ENCODE data around the gene C9orf78. TPM values are rescaled to one million over a fixed set of nuclear protein-coding genes. Genes with fewer than 3 reads are reported as not detected.

Gene C9orf78
- total RNA-seq (ENCODE audit: unreplicated experiment), result 46.1 TPM
- long read RNA-seq, transcript C9orf78-201 (9 exons, 1,795 nt), result major isoform, 53 of 62 reads
- long read RNA-seq, partial matches to known transcripts, result 3 of 62 reads
- long read RNA-seq, other reads (novel, unspliced or antisense), result 6 of 62 reads

- Mint-ChIP-seq H3K27me3 (ENCODE audit: unreplicated experiment) (peaks cover 7% of the 10 kb centered on the region), H3K4me3 (ENCODE audit: unreplicated experiment) (peak within 1 kb of the TSS; percentile 99), H3K36me3 (ENCODE audit: unreplicated experiment) (no peaks in the 10 kb centered on the region), H3K9me3 (ENCODE audit: unreplicated experiment) (peaks cover 2% of the 10 kb centered on the region), H3K4me1 (ENCODE audit: low read depth, unreplicated experiment) (peaks cover 25% of the 10 kb centered on the region), H3K27ac (ENCODE audit: unreplicated experiment) (peak within 1 kb of the TSS; percentile 90)
- TF ChIP-seq CTCF (IDR thresholded peaks at IDR 0.05; ENCODE audit: partially characterized antibody, unreplicated experiment), result no peak
- DNase-seq, result peak; percentile 98
Observed at GRCh38 chr9:129835128-129835859, at the start of gene C9orf78, which contains the start of gene USP20. TSS of gene C9orf78 (minus strand) at chr9:129835275. CDS start at chr9:129835221, 54 bp downstream. TSS of gene USP20 (plus strand) at chr9:129835458. CDS start at chr9:129852556, 17,098 bp downstream.

- Mint-ChIP-seq H3K4me1 (ENCODE audit: low read depth, unreplicated experiment) (peaks cover 40% of the 10 kb centered on the region), H3K36me3 (ENCODE audit: unreplicated experiment) (peaks cover 5% of the 10 kb centered on the region), H3K27ac (ENCODE audit: unreplicated experiment) (peak overlapping the region; percentile 76), H3K9me3 (ENCODE audit: unreplicated experiment) (peaks cover 8% of the 10 kb centered on the region), H3K27me3 (ENCODE audit: unreplicated experiment) (peaks cover 5% of the 10 kb centered on the region), H3K4me3 (ENCODE audit: unreplicated experiment) (peak overlapping the region; percentile 74)
- TF ChIP-seq CTCF (IDR thresholded peaks at IDR 0.05; ENCODE audit: partially characterized antibody, unreplicated experiment), result no peak
- peak; percentile 87 for DNase-seq
Observed at GRCh38 chr9:129884220-129885017, 49.3 kb upstream of the C9orf78 start.

- Mint-ChIP-seq H3K27ac (ENCODE audit: unreplicated experiment) (no peak overlapping the region), H3K9me3 (ENCODE audit: unreplicated experiment) (peaks cover 3% of the 10 kb centered on the region), H3K36me3 (ENCODE audit: unreplicated experiment) (no peaks in the 10 kb centered on the region), H3K27me3 (ENCODE audit: unreplicated experiment) (peaks cover 4% of the 10 kb centered on the region), H3K4me3 (ENCODE audit: unreplicated experiment) (no peak overlapping the region), H3K4me1 (ENCODE audit: low read depth, unreplicated experiment) (peaks cover 32% of the 10 kb centered on the region)
- no peak for DNase-seq
- no peak for TF ChIP-seq CTCF (IDR thresholded peaks at IDR 0.05; ENCODE audit: partially characterized antibody, unreplicated experiment)
Observed at GRCh38 chr9:129881547-129882324, 46.7 kb upstream of the C9orf78 start.

- Mint-ChIP-seq H3K36me3 (ENCODE audit: unreplicated experiment) (no peaks in the 10 kb centered on the region), H3K4me3 (ENCODE audit: unreplicated experiment) (peak overlapping the region; percentile 25), H3K27ac (ENCODE audit: unreplicated experiment) (peak overlapping the region; percentile 68), H3K9me3 (ENCODE audit: unreplicated experiment) (peaks cover 8% of the 10 kb centered on the region), H3K4me1 (ENCODE audit: low read depth, unreplicated experiment) (peaks cover 32% of the 10 kb centered on the region), H3K27me3 (ENCODE audit: unreplicated experiment) (peaks cover 11% of the 10 kb centered on the region)
- TF ChIP-seq CTCF (IDR thresholded peaks at IDR 0.05; ENCODE audit: partially characterized antibody, unreplicated experiment), result no peak
- DNase-seq, result no peak
Observed at GRCh38 chr9:129880654-129881546, 45.8 kb upstream of the C9orf78 start.

Measured in glutamatergic neuron (in vitro differentiated cells).